ENCODE measurements around the gene GIPC1. TPM values are rescaled to one million over a fixed set of nuclear protein-coding genes. Genes with fewer than 3 reads are reported as not detected.
"Not testable (repeated sequence)": the region's sequence is repeated elsewhere in the genome, so short reads cannot be mapped to it uniquely, and the experiment has no call there.

GIPC1 gene
- total RNA-seq (2014; rRNA removed; shearing (Covaris generic)) = 55.0 and 58.7 TPM in 2 replicates
- 77.0 and 91.0 TPM in 2 replicates for polyA plus RNA-seq (2014; cell fraction: nucleus; rRNA removed)

GRCh38 chr19:14496029-14496833, at the start of gene GIPC1:
GIPC1 (minus strand) TSS chr19:14496127; CDS start chr19:14482976, 13,151 bp downstream.
- peak; percentile 94 for DNase-seq (ENCODE audit: extremely low read depth, low read depth)

- no peak for DNase-seq (ENCODE audit: extremely low read depth, low read depth)
These were observed 49.8 kb upstream of the GIPC1 start for GRCh38 chr19:14545716-14546082.

GRCh38 chr19:14544977-14545715, 49.2 kb upstream of the GIPC1 start:
- DNase-seq (ENCODE audit: extremely low read depth, low read depth) = no peak

- DNase-seq (ENCODE audit: extremely low read depth, low read depth) = no peak
These were observed 48.1 kb upstream of the GIPC1 start for GRCh38 chr19:14544047-14544446.

- no peak for DNase-seq (ENCODE audit: extremely low read depth, low read depth)
These were observed 46.9 kb upstream of the GIPC1 start for GRCh38 chr19:14542711-14543328.

- not testable (repeated sequence) for DNase-seq (ENCODE audit: extremely low read depth, low read depth)
These were observed 46.1 kb upstream of the GIPC1 start for GRCh38 chr19:14541979-14542378.

- no peak for DNase-seq (ENCODE audit: extremely low read depth, low read depth)
These were observed 45.0 kb upstream of the GIPC1 start for GRCh38 chr19:14540741-14541525.

GRCh38 chr19:14536926-14537692, 41.2 kb upstream of the GIPC1 start:
- DNase-seq (ENCODE audit: extremely low read depth, low read depth) = no peak

GRCh38 chr19:14533450-14533849, 37.5 kb upstream of the GIPC1 start:
- DNase-seq (ENCODE audit: extremely low read depth, low read depth) = no peak

GRCh38 chr19:14530506-14530905, 34.6 kb upstream of the GIPC1 start:
- no peak for DNase-seq (ENCODE audit: extremely low read depth, low read depth)

GRCh38 chr19:14530005-14530348, 34.0 kb upstream of the GIPC1 start:
- no peak for DNase-seq (ENCODE audit: extremely low read depth, low read depth)

GRCh38 chr19:14529254-14530004, 33.5 kb upstream of the GIPC1 start, which contains the start of gene TECR:
TECR (plus strand) TSS chr19:14529594; CDS start chr19:14529697, 103 bp downstream.
- DNase-seq (ENCODE audit: extremely low read depth, low read depth) = peak; percentile 99

GRCh38 chr19:14528419-14529253, 32.7 kb upstream of the GIPC1 start:
- DNase-seq (ENCODE audit: extremely low read depth, low read depth) = no peak

- no peak for DNase-seq (ENCODE audit: extremely low read depth, low read depth)
These were observed 30.5 kb upstream of the GIPC1 start for GRCh38 chr19:14526423-14526822.

- DNase-seq (ENCODE audit: extremely low read depth, low read depth) = no peak
These were observed 29.8 kb upstream of the GIPC1 start for GRCh38 chr19:14525729-14526128.

- DNase-seq (ENCODE audit: extremely low read depth, low read depth) = no peak
These were observed 24.6 kb upstream of the GIPC1 start for GRCh38 chr19:14520543-14520942.

GRCh38 chr19:14519860-14520407, 24.0 kb upstream of the GIPC1 start:
- DNase-seq (ENCODE audit: extremely low read depth, low read depth) = no peak
